NCI-H1436 treated with DMSO at 0.1 percent for 48 hours (cell line): ENCODE data around the gene STXBP5L.
"Not testable (repeated sequence)": the region's sequence is repeated elsewhere in the genome, so short reads cannot be mapped to it uniquely, and the experiment has no call there.

Source experiments
- DNase-seq: peaks from one replicate; lab custom pipeline; 2025; lab: John Stamatoyannopoulos, UW

Gene STXBP5L

DNA sequence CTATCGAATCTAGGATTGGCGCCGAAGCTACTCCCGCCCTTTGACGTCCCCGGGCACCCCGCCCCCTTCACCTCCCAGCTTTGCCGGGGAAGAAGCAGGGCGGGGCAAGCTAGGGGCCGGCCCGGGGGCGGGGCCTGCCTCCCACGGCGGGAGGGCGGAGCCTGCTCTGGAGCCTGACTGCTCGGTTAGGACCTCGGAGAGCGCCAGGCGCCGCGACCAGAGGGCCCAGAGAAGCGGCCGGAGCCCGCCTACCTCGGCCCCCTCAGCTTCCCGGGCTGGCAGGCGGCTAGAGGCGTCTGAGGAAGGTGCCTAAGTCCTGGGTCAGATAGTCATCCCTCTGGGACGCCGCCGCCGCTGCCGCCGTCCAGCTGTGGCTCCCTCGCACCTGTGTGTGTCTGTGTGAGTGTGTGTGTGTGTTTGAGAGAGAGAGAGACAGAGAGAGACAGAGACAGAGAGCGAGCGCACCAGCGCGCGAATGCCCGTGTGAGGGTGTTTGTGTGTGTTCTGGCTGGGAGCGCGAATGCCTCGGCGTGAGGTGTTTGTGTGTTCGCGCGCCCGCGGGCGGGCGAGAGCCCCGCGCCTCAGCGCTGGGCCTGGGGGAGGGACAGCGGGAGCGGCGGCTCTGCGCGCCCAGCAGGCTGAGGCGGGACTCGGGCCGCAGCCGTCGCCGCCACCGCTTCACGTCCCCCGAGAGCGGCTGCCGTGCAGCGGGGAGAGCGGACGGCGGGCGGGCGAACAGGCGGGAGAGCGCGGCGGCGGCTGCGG, at the start of gene STXBP5L:
TSS of gene STXBP5L (plus strand) at position 176 of the 765 bp plus-strand sequence. CDS start 1,374 bp downstream, outside the sequence.
- no peak for DNase-seq

DNA sequence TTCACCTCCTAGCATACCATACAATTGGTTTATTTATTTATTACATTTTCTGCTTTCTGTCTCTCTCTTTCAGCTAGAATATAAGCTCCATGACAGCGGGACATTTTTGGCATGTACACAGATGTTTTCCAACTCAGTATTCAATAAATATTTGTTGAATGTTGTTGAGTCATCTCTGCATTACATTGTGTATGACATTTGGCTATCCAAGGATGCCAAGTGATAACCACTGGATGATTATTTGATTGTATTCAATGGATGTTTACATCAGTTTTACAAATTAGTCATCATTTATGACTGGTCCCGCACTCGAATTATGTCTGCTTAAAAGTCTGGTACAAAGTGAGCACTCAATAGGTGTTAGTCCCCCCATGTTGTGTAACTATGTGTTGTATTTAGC, 49.5 kb upstream of the STXBP5L start:
- no peak for DNase-seq

GRCh38 chr3:120864541-120864940, 43.5 kb upstream of the STXBP5L start:
- DNase-seq = no peak

DNA sequence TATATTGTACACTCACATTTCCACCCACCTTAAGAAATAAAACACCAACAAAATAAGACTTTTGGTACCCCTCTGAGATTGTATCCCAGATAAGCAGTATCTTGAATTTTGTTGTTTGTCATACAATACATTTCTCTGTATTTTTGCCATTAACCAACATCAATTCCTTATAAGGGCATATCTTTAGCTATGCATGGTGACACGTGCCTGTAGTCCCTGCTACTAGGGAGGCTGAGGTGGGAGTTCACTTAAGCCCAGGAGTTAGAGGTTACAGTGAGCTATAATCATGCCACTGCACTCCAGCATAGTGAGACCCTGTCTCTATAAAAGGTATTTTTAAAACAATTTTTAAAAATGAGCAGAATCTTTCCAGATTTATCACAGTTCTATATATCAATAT, 32.5 kb upstream of the STXBP5L start:
- DNase-seq = no peak

DNA sequence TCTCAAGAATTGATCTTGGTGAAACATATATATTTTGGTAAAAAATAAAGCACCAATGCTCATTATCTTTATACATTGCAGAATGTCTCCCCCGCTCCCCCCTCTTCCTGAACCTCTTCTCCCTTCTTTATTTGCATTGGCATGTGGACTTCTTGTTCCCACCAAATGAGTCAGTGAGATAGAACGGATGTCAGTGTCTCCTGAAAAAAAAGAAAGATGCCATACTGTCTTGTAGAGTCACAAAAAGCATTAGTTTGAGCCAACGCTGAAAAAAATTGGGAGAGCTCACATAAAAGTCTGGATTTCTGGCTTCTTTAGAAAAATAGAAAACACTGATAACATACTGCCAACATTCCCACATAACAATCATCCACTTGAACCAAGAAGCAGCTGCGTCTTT, 32.0 kb upstream of the STXBP5L start:
- no peak for DNase-seq

DNA sequence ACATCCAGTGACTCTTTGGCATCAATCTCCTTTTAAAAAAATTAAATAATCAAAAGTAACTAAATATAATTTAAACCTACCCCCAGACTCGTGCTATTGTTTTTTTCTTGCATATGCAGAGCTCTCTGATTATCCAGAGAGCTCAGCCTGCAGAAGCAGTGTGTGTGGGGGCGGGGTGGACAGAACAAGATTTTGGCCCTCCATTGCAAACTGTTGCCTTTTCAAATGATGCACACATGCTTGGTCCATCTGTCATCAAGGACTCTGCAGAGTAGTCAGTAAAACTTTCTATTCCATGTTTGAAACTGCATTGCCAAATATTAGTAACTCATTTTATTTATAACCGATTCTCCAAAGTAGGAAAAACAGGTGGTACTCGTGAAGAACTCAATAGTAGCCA, 28.6 kb upstream of the STXBP5L start:
- no peak for DNase-seq

- no peak for DNase-seq
Observed at GRCh38 chr3:120892921-120893320, 15.1 kb upstream of the STXBP5L start.

- no peak for DNase-seq
Observed at GRCh38 chr3:120894316-120895057, 13.5 kb upstream of the STXBP5L start.

DNA sequence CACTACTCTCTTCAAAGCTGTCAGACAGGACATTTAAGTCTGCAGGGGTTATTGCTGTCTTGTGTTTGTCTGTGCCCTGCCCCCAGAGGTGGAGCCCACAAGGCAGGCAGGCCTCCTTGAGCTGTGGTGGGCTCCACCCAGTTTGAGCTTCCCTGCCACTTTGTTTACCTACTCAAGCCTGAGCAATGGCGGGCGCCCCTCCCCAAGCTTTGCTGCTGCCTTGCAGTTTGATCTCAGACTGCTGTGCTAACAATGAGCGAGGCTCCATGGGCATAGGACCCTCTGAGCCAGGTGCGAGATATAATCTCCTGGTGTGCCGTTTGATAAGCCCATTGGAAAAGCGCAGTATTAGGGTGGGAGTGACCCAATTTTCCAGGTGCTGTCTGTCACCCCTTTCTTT, 6.3 kb upstream of the STXBP5L start:
- DNase-seq = not testable (repeated sequence)

DNA sequence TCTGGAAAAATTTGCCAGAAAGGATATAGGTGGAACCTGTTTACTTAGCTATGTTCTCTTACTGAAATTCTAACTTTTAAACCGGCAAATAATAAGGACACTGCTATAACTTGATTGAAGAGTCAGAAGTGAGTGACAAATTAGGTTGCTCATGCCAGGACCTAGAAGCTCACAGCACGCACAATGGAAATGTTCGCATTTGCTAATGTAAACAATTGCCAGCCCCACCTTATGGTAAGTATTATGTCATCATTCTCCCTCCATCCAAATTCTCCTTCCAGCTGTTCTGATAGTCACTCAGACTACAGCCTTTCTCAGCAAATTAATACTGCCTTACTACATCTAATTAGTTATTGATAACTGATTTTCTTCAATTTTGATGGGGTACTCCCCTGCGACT, 4.8 kb upstream of the STXBP5L start:
- no peak for DNase-seq

- peak; percentile 100 for DNase-seq
Observed at GRCh38 chr3:120907659-120908029, 361 bp upstream of the STXBP5L start.

- DNase-seq = no peak
Observed at GRCh38 chr3:120908795-120909601, 993 bp downstream of the STXBP5L start.

- no peak for DNase-seq
Observed at GRCh38 chr3:120909602-120909878, 1.5 kb downstream of the STXBP5L start.

- DNase-seq = no peak
Observed at GRCh38 chr3:120926146-120926545, 18.1 kb downstream of the STXBP5L start.

DNA sequence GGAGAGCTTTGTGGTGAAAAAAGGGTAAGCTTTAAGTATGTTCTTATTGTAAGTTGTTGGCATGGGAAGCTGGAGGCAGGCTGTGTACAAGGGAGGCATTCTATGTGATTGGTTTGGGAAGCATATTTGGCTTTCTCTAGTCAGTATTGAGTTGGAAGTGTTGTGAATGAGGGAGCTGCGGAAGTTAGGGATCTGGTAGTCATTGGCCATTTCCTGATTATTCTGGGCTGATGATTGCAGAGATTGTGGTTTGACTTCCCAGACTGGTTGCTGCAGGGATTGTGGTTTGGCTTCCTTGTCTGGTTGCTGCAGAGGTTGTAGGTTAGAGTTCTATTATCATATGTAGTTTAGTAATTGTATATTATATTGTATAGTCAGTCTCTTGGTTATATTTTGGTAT, 21.0 kb downstream of the STXBP5L start:
- DNase-seq = no peak

GRCh38 chr3:120931593-120931992, 23.6 kb downstream of the STXBP5L start:
- DNase-seq = no peak

- no peak for DNase-seq
Observed at GRCh38 chr3:120956143-120956542, 48.1 kb downstream of the STXBP5L start.

GRCh38 chr3:120982608-120983320, 74.8 kb downstream of the STXBP5L start:
- DNase-seq = no peak

DNA sequence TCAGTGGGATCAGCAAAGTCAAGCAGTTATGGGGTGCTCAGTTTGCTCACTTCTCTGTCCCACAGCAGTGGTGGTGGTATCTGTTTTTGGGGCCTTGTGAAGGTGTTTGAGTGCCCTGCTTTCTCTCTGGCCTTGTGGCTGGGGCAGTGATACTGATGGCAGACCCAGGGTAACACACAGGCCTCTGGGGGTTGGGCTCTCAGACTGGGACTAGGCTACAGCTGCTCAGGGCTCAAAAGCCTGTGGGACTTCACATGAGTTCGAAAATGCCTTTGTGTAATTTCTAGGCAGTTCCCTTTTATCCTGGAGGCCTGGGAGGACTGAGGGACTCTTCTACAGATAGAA, 75.3 kb downstream of the STXBP5L start:
- no peak for DNase-seq

DNA sequence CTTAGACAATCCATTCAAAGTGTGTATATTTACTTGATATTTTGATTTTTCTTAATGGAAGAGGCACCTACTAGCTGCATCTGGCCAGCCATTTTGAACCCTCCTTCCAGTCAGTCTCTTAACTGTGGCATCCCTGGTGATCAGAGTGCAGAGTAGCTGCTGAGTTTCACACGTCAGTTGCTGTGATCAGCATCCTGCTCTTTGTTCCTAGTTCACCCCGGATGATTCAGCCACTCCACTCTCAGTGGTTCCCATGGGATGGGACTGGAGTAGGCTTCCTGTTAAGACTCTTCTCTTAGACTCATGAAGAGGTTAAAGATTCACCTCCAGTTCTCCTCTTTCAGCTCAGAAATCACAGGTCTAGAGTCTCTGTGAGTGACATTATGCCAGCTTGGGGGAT, 75.8 kb downstream of the STXBP5L start:
- peak; percentile 4 for DNase-seq

- no peak for DNase-seq
Observed at GRCh38 chr3:120985242-120985641, 77.2 kb downstream of the STXBP5L start.

DNA sequence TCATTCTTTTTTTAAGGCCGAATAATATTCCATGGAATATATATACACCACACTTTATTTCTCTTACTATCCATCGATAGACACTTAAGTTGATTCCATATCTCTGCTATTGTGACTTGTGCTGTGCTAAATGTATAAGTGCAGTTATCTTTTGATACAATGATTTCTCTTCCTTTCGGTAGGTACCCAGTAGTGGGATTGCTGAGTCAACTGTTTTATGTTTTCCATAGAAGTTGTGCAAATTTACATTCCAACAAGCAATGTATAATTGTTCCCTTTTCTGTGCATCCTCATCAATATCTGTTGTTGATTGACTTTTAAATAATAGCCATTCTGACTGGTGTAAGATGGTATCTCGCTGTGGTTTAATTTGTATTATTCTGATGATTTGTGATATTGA, 81.0 kb downstream of the STXBP5L start:
- no peak for DNase-seq
